GM12891 (cell line): ENCODE results near the gene MT1B.
"Not testable (repeated sequence)": the region's sequence is repeated elsewhere in the genome, so short reads cannot be mapped to it uniquely, and the experiment has no call there.

Experiments used
- DNase-seq: peaks from one replicate; pipeline ENCODE4 v3.0.0; 2011; ENCODE audit warnings: low spot score; ENCODE audit not compliant: insufficient read length
- FAIRE-seq: peaks from 2 replicates; lab custom pipeline; 2011; peaks lifted over from hg19 to GRCh38; lab: Jason Lieb, UNC
- PAX5 ChIP-seq: IDR thresholded peaks from 2 replicates; pipeline ENCODE4 v1.6.1; 2011; ENCODE audit warnings: low read length, moderate library complexity, mild to moderate bottlenecking; ENCODE audit not compliant: insufficient read depth, severe bottlenecking
- POLR2A ChIP-seq: IDR thresholded peaks from 2 replicates; pipeline ENCODE4 v1.6.1; 2011; ENCODE audit warnings: low read depth, low read length, control low read depth
- POLR2AphosphoS5 ChIP-seq: IDR thresholded peaks from 2 replicates; pipeline ENCODE4 v1.6.1; 2011; ENCODE audit warnings: low read depth, low read length, control low read depth
- POU2F2 ChIP-seq: IDR thresholded peaks from 2 replicates; pipeline ENCODE4 v1.6.1; 2011; ENCODE audit warnings: low read depth, mild to moderate bottlenecking, control low read depth, low read length, moderate library complexity
- SPI1 ChIP-seq: IDR thresholded peaks from 2 replicates; pipeline ENCODE4 v1.6.1; 2011; ENCODE audit warnings: low read depth, low read length, control low read depth
- TAF1 ChIP-seq: IDR thresholded peaks from 2 replicates; pipeline ENCODE4 v1.6.1; 2011; ENCODE audit warnings: low read depth, low read length, control low read depth

MT1B gene

GRCh38 chr16:56667581-56668571, 16.2 kb downstream of the MT1B start, which contains the start of gene MT1G:
TSS of gene MT1G (minus strand) at chr16:56668065. CDS start at chr16:56667993, 72 bp downstream.
- TF ChIP-seq POLR2A (no peak), POLR2AphosphoS5 (no peak), PAX5 (no peak), TAF1 (no peak), POU2F2 (no peak), SPI1 (no peak)
- no peak for DNase-seq
- FAIRE-seq = no peak

- no peak for FAIRE-seq
Measured at GRCh38 chr16:56669005-56669839, 17.5 kb downstream of the MT1B start, which contains the start of gene MT1H. TSS of gene MT1H (plus strand) at chr16:56669814. CDS start at chr16:56669885, 71 bp downstream.

DNA sequence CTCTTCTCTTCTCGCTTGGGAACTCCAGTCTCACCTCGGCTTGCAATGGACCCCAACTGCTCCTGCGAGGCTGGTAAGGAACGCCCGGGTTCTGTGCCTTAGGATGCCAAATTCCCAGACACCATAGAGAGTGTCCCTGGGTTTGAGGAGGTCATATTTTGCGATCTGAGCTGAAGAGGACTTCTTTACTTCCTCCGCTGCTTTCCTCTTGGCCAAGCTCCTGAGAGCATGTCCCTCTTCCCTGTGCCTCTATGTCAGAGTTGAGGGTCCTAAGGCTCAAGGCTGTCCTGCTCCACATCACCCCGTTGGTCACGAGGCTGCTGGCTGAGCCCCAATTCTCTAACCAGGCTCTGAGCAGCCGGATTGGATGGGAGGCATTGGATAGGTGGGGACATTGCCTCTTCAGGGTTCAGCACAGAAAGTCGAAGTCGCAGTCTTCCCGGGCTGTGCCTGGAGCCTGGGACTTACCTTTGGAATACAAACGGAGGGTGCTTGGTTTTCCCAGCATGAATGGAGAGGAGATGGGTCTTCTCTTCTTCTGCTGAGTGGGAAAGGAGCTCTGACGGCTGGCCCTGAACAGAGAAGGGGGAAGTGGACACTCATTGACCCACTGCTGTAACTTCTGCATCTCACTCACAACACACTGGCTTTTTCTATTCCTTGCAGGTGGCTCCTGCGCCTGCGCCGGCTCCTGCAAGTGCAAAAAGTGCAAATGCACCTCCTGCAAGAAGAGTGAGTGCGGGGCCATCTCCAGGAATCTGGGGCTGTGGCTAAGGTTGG, 18.3 kb downstream of the MT1B start:
- no peak for TF ChIP-seq TAF1
- TF ChIP-seq POU2F2 = no peak
- no peak for TF ChIP-seq PAX5
- TF ChIP-seq POLR2A = no peak
- TF ChIP-seq POLR2AphosphoS5 = no peak
- no peak for TF ChIP-seq SPI1
- FAIRE-seq = no peak
- DNase-seq = no peak

More at GRCh38 chr16:56669005-56669839, 17.5 kb downstream of the MT1B start, which contains the start of gene MT1H:
- no peak for DNase-seq
- TF ChIP-seq POLR2A (no peak), SPI1 (no peak), PAX5 (no peak), TAF1 (no peak)

DNA sequence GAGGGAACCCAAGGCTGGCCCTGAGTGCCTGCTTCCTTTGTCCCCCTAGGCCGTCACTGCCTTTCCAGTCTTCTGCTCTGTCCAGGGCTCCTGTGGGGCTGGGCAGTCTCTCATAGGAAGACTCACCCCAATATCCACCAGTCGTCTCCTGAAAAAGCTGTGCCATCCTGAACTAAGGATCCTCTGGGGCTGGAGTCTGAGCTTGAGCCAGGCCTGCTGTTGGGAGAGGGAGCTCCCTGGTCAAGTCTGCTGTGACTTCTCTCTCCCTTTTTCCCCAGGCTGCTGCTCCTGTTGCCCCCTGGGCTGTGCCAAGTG, 18.9 kb downstream of the MT1B start:
- no peak for DNase-seq
- no peak for FAIRE-seq
- TF ChIP-seq POLR2A = no peak
- no peak for TF ChIP-seq SPI1
- TF ChIP-seq POLR2AphosphoS5 = no peak
- no peak for TF ChIP-seq PAX5
- TF ChIP-seq TAF1 = no peak
- TF ChIP-seq POU2F2 = no peak

GRCh38 chr16:56671691-56672090, 20.0 kb downstream of the MT1B start:
- FAIRE-seq = not testable (repeated sequence)

GRCh38 chr16:56672171-56672570, 20.5 kb downstream of the MT1B start:
- not testable (repeated sequence) for DNase-seq, FAIRE-seq

More at GRCh38 chr16:56671691-56672090, 20.0 kb downstream of the MT1B start:
- not testable (repeated sequence) for DNase-seq

GRCh38 chr16:56672761-56673536, 21.3 kb downstream of the MT1B start:
- no peak for FAIRE-seq
- DNase-seq = no peak
- TF ChIP-seq POLR2A (no peak), TAF1 (no peak), POLR2AphosphoS5 (no peak), PAX5 (no peak), SPI1 (no peak), POU2F2 (no peak)

DNA sequence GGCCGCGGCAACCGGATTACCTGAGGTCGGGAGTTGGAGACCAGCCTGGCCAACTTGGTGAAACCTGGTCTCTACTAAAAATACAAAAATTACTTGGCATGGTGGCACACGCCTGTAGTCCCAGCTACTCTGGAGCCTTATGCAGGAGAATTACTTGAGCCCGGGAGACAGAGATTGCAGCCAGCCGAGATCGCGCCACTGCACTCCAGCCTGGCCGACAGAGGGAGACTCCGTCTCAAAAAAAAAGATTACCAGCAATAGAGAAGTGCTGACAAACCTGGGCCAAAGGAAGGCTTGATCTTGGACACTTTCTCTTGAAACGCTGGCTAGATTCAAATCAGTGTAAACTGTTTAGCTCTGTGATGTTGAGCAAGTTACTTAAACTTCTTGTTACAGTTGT, 22.2 kb downstream of the MT1B start:
- DNase-seq (no peak), FAIRE-seq (no peak)
- TF ChIP-seq POLR2A (no peak), PAX5 (no peak), TAF1 (no peak), SPI1 (no peak), POU2F2 (no peak), POLR2AphosphoS5 (no peak)

- DNase-seq, FAIRE-seq: not testable (repeated sequence)
Measured at GRCh38 chr16:56674570-56674969, 22.9 kb downstream of the MT1B start.
